H1 (cell line): ENCODE measurements around the gene APLP2.

Experiments used
- CHD1 ChIP-seq: IDR thresholded peaks from 2 replicates; pipeline ENCODE4 v1.6.1; 2012; ENCODE audit warnings: low read depth, low read length, improper control_type of control experiment
- EGR1 ChIP-seq: IDR thresholded peaks from 2 replicates; pipeline ENCODE4 v1.6.1; 2011; ENCODE audit warnings: low read depth, low read length, borderline replicate concordance
- EZH2 ChIP-seq: fragments of 200-600 bp; sonication (generic); IDR thresholded peaks from 2 replicates; pipeline ENCODE4 v1.7.1; 2012; ENCODE audit warnings: low read depth, mild to moderate bottlenecking, moderate library complexity, low read length, inconsistent platforms; ENCODE audit not compliant: severe bottlenecking
- POLR2AphosphoS5 ChIP-seq: IDR thresholded peaks from 2 replicates; pipeline ENCODE4 v1.6.1; 2011; ENCODE audit warnings: low read depth, low read length
- RAD21 ChIP-seq, 2 experiments: IDR thresholded peaks in 1 of 2; conservative IDR thresholded peaks in 1 of 2; 2 replicates each; pipeline ENCODE4 v1.6.1; 2011; ENCODE audit warnings: low read depth in 2 of 2, low read length in 2 of 2, improper control_type of control experiment in 1 of 2, inconsistent platforms in 1 of 2, mild to moderate bottlenecking in 1 of 2, moderate library complexity in 1 of 2
- SP2 ChIP-seq: IDR thresholded peaks from 2 replicates; pipeline ENCODE4 v1.6.1; 2012; ENCODE audit warnings: mild to moderate bottlenecking, low read length, inconsistent platforms
- TAF7 ChIP-seq: optimal IDR thresholded peaks from 2 replicates; pipeline ENCODE3; 2011; ENCODE audit warnings: low read depth, mild to moderate bottlenecking, inconsistent platforms, low read length, moderate library complexity, borderline replicate concordance
- TF ChIP-seq, protein P1 (sequence below), 3 experiments: IDR thresholded peaks; 1 replicate in 2 of 3; 2 replicates in 1 of 3; pipeline versions ENCODE4 v1.5.1 to v1.6.1; 2011; ENCODE audit warnings: low read length in 3 of 3, mild to moderate bottlenecking in 3 of 3, inconsistent platforms in 2 of 3, low read depth in 1 of 3, moderate library complexity in 1 of 3; ENCODE audit not compliant: insufficient read depth in 1 of 3; ENCODE audit errors: control extremely low read depth in 1 of 3

DNA sequence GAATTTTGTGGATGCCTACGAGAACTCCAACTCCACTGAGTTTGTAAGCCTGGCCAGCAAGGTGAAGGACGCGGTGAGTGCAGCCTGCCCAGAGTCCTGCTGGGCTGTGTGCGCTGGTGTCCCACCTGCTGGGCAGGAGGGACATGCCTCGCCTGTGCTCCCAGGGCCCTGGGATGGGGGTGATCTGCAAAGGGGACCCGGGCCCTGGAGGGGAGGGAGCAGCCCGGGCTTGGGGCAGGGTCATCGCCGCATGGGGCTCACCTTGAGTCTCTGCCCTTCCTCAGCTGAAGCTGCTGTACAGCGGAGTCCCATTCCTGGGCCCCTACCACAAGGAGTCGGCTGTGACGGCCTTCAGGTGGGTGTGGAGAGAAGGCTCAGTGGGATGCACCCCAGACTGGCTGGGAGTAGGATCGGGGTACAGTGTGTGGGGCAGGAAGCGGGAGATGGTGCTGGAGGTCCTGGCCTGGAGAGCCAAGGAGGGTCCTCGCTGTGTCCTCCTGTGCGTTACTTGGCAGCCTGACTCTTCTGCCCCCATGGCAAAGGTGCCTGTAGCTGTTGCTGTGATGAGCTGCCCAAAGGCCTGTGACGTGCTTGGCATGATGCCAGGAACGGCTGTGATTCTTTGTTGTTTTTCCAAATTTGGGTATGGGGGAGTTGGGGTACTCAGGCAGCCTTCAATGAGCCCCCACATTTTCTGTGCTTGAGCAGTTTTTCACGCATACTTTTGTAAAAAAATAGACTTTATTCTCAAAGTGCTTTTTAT lies 119.1 kb downstream of the APLP2 start:
- TF ChIP-seq CHD1 (no peak), EGR1 (no peak), EZH2 (no peak), POLR2AphosphoS5 (no peak), RAD21 (IDR thresholded peaks at IDR 0.05 in 1 of 2, conservative IDR thresholded peaks at IDR 0.05 in 1 of 2; ENCODE audit: low read depth in 2 of 2, low read length in 2 of 2) (no peak), SP2 (no peak), TAF7 (no peak)
- TF ChIP-seq, protein P1, sequence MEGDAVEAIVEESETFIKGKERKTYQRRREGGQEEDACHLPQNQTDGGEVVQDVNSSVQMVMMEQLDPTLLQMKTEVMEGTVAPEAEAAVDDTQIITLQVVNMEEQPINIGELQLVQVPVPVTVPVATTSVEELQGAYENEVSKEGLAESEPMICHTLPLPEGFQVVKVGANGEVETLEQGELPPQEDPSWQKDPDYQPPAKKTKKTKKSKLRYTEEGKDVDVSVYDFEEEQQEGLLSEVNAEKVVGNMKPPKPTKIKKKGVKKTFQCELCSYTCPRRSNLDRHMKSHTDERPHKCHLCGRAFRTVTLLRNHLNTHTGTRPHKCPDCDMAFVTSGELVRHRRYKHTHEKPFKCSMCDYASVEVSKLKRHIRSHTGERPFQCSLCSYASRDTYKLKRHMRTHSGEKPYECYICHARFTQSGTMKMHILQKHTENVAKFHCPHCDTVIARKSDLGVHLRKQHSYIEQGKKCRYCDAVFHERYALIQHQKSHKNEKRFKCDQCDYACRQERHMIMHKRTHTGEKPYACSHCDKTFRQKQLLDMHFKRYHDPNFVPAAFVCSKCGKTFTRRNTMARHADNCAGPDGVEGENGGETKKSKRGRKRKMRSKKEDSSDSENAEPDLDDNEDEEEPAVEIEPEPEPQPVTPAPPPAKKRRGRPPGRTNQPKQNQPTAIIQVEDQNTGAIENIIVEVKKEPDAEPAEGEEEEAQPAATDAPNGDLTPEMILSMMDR (IDR thresholded peaks at IDR 0.05; ENCODE audit: control extremely low read depth in 1 of 3, insufficient read depth in 1 of 3, low read depth in 1 of 3, low read length in 3 of 3): no peak
